ENCODE data around the gene CYFIP1.
A peak's percentile ranks its signal among the peaks of the same experiment; 100 is the strongest.
"Not testable (repeated sequence)": the region's sequence is repeated elsewhere in the genome, so short reads cannot be mapped to it uniquely, and the experiment has no call there.

CYFIP1 gene

GRCh38 chr15:23013681-23014080 is 33.5 kb upstream of the CYFIP1 start:
- Histone ChIP-seq H3K18ac (ENCODE audit: low read length) (peak overlapping the region; percentile 57), H3K4ac (ENCODE audit: low read length) (no peak overlapping the region), H3K23ac (ENCODE audit: low read depth, low read length, poor library complexity) (no peak overlapping the region), H2AFZ (ENCODE audit: low read length) (no peak overlapping the region), H2BK120ac (ENCODE audit: low read depth, low read length) (no peak overlapping the region), H3K27me3 (ENCODE audit: control insufficient read depth in 3 of 3, insufficient read depth in 3 of 3, low read depth in 1 of 3, low read length in 3 of 3) (no peaks in the 10 kb centered on the region), H3K4me1 (ENCODE audit: control insufficient read depth in 2 of 2, insufficient read depth in 1 of 2, low read depth in 1 of 2, low read length in 2 of 2) (no peaks in the 10 kb centered on the region), H2BK5ac (ENCODE audit: low read length) (no peak overlapping the region), H3K9ac (ENCODE audit: low read depth, low read length, poor library complexity) (no peak overlapping the region), H2AK5ac (ENCODE audit: low read depth, low read length) (no peak overlapping the region), H3K4me2 (ENCODE audit: insufficient read depth, low read length, poor library complexity, severe bottlenecking) (no peak overlapping the region), H2BK12ac (ENCODE audit: low read length) (no peak overlapping the region), H3K9me3 (replicated peaks in 1 of 2; ENCODE audit: control insufficient read depth in 2 of 2, insufficient read depth in 1 of 2, low read depth in 1 of 2, low read length in 2 of 2) (peaks cover 0 to 2% of the 10 kb centered on the region in 2 donors), H4K8ac (ENCODE audit: low read depth, low read length) (no peak overlapping the region), H4K91ac (ENCODE audit: low read depth, low read length, poor library complexity) (no peak overlapping the region), H3K36me3 (replicated peaks in 1 of 2; ENCODE audit: control insufficient read depth in 2 of 2, insufficient read depth in 2 of 2, low read length in 2 of 2) (peaks cover 19 to 91% of the 10 kb centered on the region in 2 donors), H3K4me3 (ENCODE audit: low read length in 2 of 2) (no peak overlapping the region), H3K79me1 (ENCODE audit: low read depth, low read length) (peaks cover 6% of the 10 kb centered on the region), H3K14ac (ENCODE audit: low read length) (no peak overlapping the region), H3K27ac (replicated peaks; ENCODE audit: low read length) (no peak overlapping the region), H2BK15ac (ENCODE audit: low read length) (no peak overlapping the region)
- WGBS, 2 donors (ENCODE audit: extremely low coverage in 2 of 2, insufficient read length in 2 of 2, insufficient replicate concordance in 1 of 2): no CpG with 5 or more reads among the region's 5 CpGs
- no peak for DNase-seq (ENCODE audit: low spot score)

- not testable (repeated sequence) for H4K8ac ChIP-seq (ENCODE audit: low read depth, low read length)
- peaks cover 23 to 91% of the 10 kb centered on the region in 2 donors for H3K36me3 ChIP-seq (replicated peaks in 1 of 2; ENCODE audit: control insufficient read depth in 2 of 2, insufficient read depth in 2 of 2, low read length in 2 of 2)
Measured at GRCh38 chr15:23012616-23013015, 32.4 kb upstream of the CYFIP1 start.

GRCh38 chr15:23003736-23004135 is 23.6 kb upstream of the CYFIP1 start:
- Histone ChIP-seq H2BK120ac (ENCODE audit: low read depth, low read length) (no peak overlapping the region), H3K4me1 (ENCODE audit: control insufficient read depth in 2 of 2, insufficient read depth in 1 of 2, low read depth in 1 of 2, low read length in 2 of 2) (no peaks in the 10 kb centered on the region), H3K4ac (ENCODE audit: low read length) (no peak overlapping the region), H3K27me3 (ENCODE audit: control insufficient read depth in 3 of 3, insufficient read depth in 3 of 3, low read depth in 1 of 3, low read length in 3 of 3) (no peaks in the 10 kb centered on the region), H2BK15ac (ENCODE audit: low read length) (no peak overlapping the region), H3K18ac (ENCODE audit: low read length) (no peak overlapping the region), H2BK12ac (ENCODE audit: low read length) (no peak overlapping the region), H3K9me3 (replicated peaks in 1 of 2; ENCODE audit: control insufficient read depth in 2 of 2, insufficient read depth in 1 of 2, low read depth in 1 of 2, low read length in 2 of 2) (no peaks in the 10 kb centered on the region), H2AFZ (ENCODE audit: low read length) (no peak overlapping the region), H2AK5ac (ENCODE audit: low read depth, low read length) (no peak overlapping the region), H4K91ac (ENCODE audit: low read depth, low read length, poor library complexity) (no peak overlapping the region), H3K14ac (ENCODE audit: low read length) (no peak overlapping the region), H3K27ac (replicated peaks; ENCODE audit: low read length) (no peak overlapping the region), H3K4me2 (ENCODE audit: insufficient read depth, low read length, poor library complexity, severe bottlenecking) (no peak overlapping the region), H4K8ac (ENCODE audit: low read depth, low read length) (no peak overlapping the region), H3K36me3 (replicated peaks in 1 of 2; ENCODE audit: control insufficient read depth in 2 of 2, insufficient read depth in 2 of 2, low read length in 2 of 2) (peaks cover 27 to 91% of the 10 kb centered on the region in 2 donors), H3K23ac (ENCODE audit: low read depth, low read length, poor library complexity) (no peak overlapping the region), H2BK5ac (ENCODE audit: low read length) (no peak overlapping the region), H3K4me3 (ENCODE audit: low read length in 2 of 2) (no peak overlapping the region), H3K79me1 (ENCODE audit: low read depth, low read length) (no peaks in the 10 kb centered on the region), H3K9ac (ENCODE audit: low read depth, low read length, poor library complexity) (no peak overlapping the region)
- no CpG with 5 or more reads among the region's 5 CpGs for WGBS, 2 donors (ENCODE audit: extremely low coverage in 2 of 2, insufficient read length in 2 of 2, insufficient replicate concordance in 1 of 2)
- no peak for DNase-seq (ENCODE audit: low spot score)

More at GRCh38 chr15:23012616-23013015, 32.4 kb upstream of the CYFIP1 start:
- not testable (repeated sequence) for H2BK12ac ChIP-seq (ENCODE audit: low read length); H2BK120ac ChIP-seq (ENCODE audit: low read depth, low read length); H3K4ac ChIP-seq (ENCODE audit: low read length); H3K4me2 ChIP-seq (ENCODE audit: insufficient read depth, low read length, poor library complexity, severe bottlenecking); H3K79me1 ChIP-seq (ENCODE audit: low read depth, low read length); H3K27ac ChIP-seq (replicated peaks; ENCODE audit: low read length); H3K18ac ChIP-seq (ENCODE audit: low read length); H3K14ac ChIP-seq (ENCODE audit: low read length); H2BK15ac ChIP-seq (ENCODE audit: low read length); H2AK5ac ChIP-seq (ENCODE audit: low read depth, low read length); H2AFZ ChIP-seq (ENCODE audit: low read length); H3K4me3 ChIP-seq (ENCODE audit: low read length in 2 of 2); DNase-seq (ENCODE audit: low spot score); H3K9me3 ChIP-seq (replicated peaks in 1 of 2; ENCODE audit: control insufficient read depth in 2 of 2, insufficient read depth in 1 of 2, low read depth in 1 of 2, low read length in 2 of 2); H4K91ac ChIP-seq (ENCODE audit: low read depth, low read length, poor library complexity); H3K4me1 ChIP-seq (ENCODE audit: control insufficient read depth in 2 of 2, insufficient read depth in 1 of 2, low read depth in 1 of 2, low read length in 2 of 2); H3K23ac ChIP-seq (ENCODE audit: low read depth, low read length, poor library complexity); H3K27me3 ChIP-seq (ENCODE audit: control insufficient read depth in 3 of 3, insufficient read depth in 3 of 3, low read depth in 1 of 3, low read length in 3 of 3); H3K9ac ChIP-seq (ENCODE audit: low read depth, low read length, poor library complexity); H2BK5ac ChIP-seq (ENCODE audit: low read length)
- WGBS, 2 donors (ENCODE audit: extremely low coverage in 2 of 2, insufficient read length in 2 of 2, insufficient replicate concordance in 1 of 2): no CpG with 5 or more reads among the region's 9 CpGs

- Histone ChIP-seq H2BK12ac (ENCODE audit: low read length) (no peak overlapping the region), H4K91ac (ENCODE audit: low read depth, low read length, poor library complexity) (no peak overlapping the region), H3K36me3 (replicated peaks in 1 of 2; ENCODE audit: control insufficient read depth in 2 of 2, insufficient read depth in 2 of 2, low read length in 2 of 2) (peaks cover 24 to 91% of the 10 kb centered on the region in 2 donors), H3K27me3 (ENCODE audit: control insufficient read depth in 3 of 3, insufficient read depth in 3 of 3, low read depth in 1 of 3, low read length in 3 of 3) (no peaks in the 10 kb centered on the region), H3K4me3 (ENCODE audit: low read length in 2 of 2) (no peak overlapping the region), H2BK120ac (ENCODE audit: low read depth, low read length) (no peak overlapping the region), H3K27ac (replicated peaks; ENCODE audit: low read length) (no peak overlapping the region), H4K8ac (ENCODE audit: low read depth, low read length) (no peak overlapping the region), H3K18ac (ENCODE audit: low read length) (no peak overlapping the region), H2BK15ac (ENCODE audit: low read length) (no peak overlapping the region), H3K14ac (ENCODE audit: low read length) (no peak overlapping the region), H3K23ac (ENCODE audit: low read depth, low read length, poor library complexity) (no peak overlapping the region), H3K4me2 (ENCODE audit: insufficient read depth, low read length, poor library complexity, severe bottlenecking) (no peak overlapping the region), H3K4ac (ENCODE audit: low read length) (no peak overlapping the region), H3K9ac (ENCODE audit: low read depth, low read length, poor library complexity) (no peak overlapping the region), H2BK5ac (ENCODE audit: low read length) (no peak overlapping the region), H3K4me1 (ENCODE audit: control insufficient read depth in 2 of 2, insufficient read depth in 1 of 2, low read depth in 1 of 2, low read length in 2 of 2) (no peaks in the 10 kb centered on the region), H2AFZ (ENCODE audit: low read length) (no peak overlapping the region), H2AK5ac (ENCODE audit: low read depth, low read length) (no peak overlapping the region), H3K79me1 (ENCODE audit: low read depth, low read length) (no peaks in the 10 kb centered on the region), H3K9me3 (replicated peaks in 1 of 2; ENCODE audit: control insufficient read depth in 2 of 2, insufficient read depth in 1 of 2, low read depth in 1 of 2, low read length in 2 of 2) (no peaks in the 10 kb centered on the region)
- no CpG with 5 or more reads among the region's 2 CpGs for WGBS, 2 donors (ENCODE audit: extremely low coverage in 2 of 2, insufficient read length in 2 of 2, insufficient replicate concordance in 1 of 2)
- no peak for DNase-seq (ENCODE audit: low spot score)
Measured at GRCh38 chr15:23002920-23003319, 22.8 kb upstream of the CYFIP1 start.

All from neuronal stem cell (in vitro differentiated cells).